Epithelial cell of prostate (primary cell): ENCODE data around the gene MYO7B.

Source experiments
- DNase-seq: peaks from one replicate; pipeline ENCODE4 v3.0.0-alpha.2; 2011; ENCODE audit warnings: low read depth, low spot score
- H3K27ac ChIP-seq: fragments of 450-650 bp; 2 replicates; pipeline ENCODE4 v1.5.1; 2017; ENCODE audit warnings: mild to moderate bottlenecking

MYO7B gene

DNA sequence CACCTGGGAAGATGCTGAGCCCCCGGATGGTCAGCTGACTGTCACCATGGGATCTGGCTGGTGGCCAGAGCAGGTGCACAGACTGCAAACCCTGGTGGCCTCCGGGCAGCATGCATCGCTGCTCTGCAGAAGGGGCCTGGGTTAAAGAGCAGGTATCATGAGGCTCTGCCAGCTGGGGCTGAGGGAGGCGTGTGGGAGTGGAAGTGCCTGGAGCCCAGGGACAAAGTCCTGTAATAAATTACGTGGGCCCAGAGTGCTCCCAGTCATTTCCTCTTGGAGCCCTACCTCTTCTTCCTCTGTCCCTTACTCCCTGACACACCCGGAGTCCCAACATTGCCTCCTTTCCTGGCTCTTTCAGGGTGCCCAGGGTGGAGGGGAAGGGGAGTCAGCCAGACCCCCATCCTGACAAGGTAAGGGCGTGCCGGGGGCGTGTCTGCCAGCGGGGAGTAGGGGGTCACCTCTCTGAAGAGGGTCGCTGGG lies at the start of gene MYO7B:
Gene MYO7B, plus strand, starts transcription at position 262 of the 480 bp plus-strand sequence. CDS start 24,040 bp downstream, outside the sequence.
- H3K27ac ChIP-seq: no peak within 1 kb of the TSS
- no peak for DNase-seq

DNA sequence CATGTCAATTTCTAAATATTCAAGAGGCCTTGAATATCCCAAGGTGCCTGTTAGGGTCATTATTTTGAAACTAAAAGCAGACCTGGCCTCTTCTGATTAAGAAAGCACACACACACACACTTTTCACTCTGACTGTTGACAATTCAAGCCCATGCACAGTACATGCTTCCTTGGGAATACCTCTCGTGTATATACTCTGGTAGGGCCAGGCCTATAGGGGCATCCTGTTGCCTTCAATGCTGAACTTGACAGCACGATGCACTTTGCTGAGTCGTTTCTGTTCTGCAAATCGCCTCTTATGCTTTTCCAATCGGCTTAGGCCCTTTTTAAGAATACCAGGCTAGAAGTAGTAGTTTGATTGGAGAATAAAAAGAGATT lies 49.8 kb upstream of the MYO7B start:
- DNase-seq: no peak
- no peak overlapping the region for H3K27ac ChIP-seq

DNA sequence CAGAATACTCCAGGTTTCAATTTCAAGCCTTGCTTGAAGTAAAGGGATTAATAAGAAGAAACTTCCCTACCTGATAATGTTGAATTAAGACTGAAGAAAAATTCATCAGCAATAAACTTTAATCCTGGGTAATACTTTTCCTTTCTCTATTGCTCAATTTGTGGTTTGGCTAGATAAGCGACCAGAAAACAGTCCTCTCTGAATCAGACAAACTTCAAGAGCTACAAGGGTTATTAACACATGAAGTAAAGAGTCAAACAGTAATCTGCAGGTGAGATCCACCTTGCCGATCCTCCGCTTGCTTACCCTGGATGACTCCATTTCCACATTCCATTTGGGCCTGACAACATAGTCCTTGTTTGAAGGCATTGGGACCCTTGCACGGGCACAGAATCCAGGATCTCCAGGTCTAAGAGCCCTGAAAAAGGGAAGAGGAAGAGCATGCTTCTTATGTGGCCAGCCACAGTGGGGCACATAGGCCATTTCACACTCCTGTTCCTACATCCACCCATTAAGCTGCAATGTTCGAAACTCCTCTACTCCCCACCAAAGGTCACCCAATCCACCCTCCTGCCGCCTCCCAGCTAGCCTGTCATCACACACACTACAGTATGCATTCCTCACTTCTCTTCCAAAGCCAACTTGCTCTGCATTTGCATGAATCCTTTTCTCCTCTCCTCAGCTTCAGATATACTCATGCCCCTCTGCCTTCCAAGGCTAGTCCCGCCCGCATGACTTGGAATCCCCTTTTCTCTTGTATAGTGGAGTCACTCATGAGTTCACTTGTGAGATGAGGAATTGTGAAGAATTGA lies 49.0 kb upstream of the MYO7B start:
- no peak for DNase-seq
- H3K27ac ChIP-seq: no peak overlapping the region

GRCh38 chr2:127490283-127490682 lies 45.2 kb upstream of the MYO7B start:
- no peak for DNase-seq
- H3K27ac ChIP-seq: no peak overlapping the region

- peak; percentile 36 for DNase-seq
- no peak overlapping the region for H3K27ac ChIP-seq
Measured at GRCh38 chr2:127498386-127498785, 37.1 kb upstream of the MYO7B start.

GRCh38 chr2:127503491-127503890 lies 32.0 kb upstream of the MYO7B start:
- H3K27ac ChIP-seq: no peak overlapping the region
- DNase-seq: no peak

DNA sequence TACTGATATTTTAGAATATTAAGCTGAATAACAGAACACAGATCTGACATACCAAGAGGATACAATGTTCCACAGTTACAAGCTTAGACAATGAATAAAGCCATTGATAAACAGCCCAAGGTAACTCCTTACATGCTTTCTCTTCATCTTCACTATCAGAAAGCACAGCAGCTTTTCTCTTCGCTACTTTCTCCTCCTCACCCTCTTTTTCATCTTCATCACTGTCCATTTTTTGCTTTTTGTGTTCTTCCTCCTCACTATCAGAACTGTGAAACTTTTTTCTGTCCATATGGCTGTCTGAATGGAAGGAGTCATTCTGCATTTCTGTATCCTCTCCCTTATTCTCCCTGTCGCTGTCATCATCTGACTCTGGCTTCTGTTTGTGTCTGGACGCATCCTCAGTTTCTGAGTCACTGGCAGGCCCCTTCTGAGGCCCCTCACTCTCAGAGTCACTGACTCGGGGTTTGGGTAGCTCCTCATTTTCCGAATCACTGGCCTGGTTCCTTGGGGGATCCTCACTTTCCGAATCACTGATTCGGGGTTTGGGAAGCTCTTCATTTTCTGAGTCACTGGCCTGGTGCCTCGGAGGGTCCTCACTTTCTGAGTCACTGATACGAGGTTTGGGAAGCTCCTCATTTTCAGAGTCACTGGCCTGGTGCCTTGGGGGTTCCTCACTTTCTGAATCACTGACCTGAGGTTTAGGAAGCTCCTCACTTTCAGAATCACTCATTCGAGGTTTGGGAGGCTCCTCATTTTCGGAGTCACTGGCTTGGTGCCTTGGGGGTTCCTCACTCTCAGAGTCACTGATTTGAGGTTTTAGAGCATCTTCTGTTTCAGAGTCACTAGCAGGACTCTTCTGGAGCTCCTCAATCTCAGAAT lies 30.7 kb upstream of the MYO7B start:
- no peak for DNase-seq
- no peak overlapping the region for H3K27ac ChIP-seq

- no peak for DNase-seq
- no peak overlapping the region for H3K27ac ChIP-seq
Measured at GRCh38 chr2:127506510-127506909, 29.0 kb upstream of the MYO7B start.

- peak overlapping the region; percentile 59 for H3K27ac ChIP-seq
- no peak for DNase-seq
Measured at GRCh38 chr2:127508023-127508630, 27.4 kb upstream of the MYO7B start.

- peak overlapping the region; percentile 59 for H3K27ac ChIP-seq
- DNase-seq: peak; percentile 94
Measured at GRCh38 chr2:127508631-127509034, 26.9 kb upstream of the MYO7B start.

- no peak for DNase-seq
- peak overlapping the region; percentile 59 for H3K27ac ChIP-seq
Measured at GRCh38 chr2:127510073-127510472, 25.4 kb upstream of the MYO7B start.

GRCh38 chr2:127511090-127511695 lies 24.3 kb upstream of the MYO7B start:
- H3K27ac ChIP-seq: peak overlapping the region; percentile 59
- DNase-seq: no peak

DNA sequence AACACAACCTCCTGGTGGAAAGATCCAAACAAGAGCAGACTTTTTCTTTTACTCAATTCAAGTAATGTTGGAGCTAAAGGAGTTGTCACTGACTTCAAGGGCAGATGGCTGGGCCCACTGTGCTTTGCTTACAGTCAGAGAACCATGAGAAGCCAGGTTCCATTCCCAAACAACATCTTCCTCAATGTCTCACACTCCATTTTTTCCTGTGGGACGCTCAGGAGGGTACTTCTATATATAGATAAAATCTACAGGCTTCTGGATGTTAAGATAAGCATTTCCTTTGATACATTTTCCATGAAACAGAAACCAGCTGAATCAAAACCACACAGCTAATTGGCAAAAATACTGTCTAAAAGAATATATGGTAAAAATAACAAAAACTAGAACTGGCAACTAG lies 23.6 kb upstream of the MYO7B start:
- DNase-seq: no peak
- H3K27ac ChIP-seq: no peak overlapping the region

DNA sequence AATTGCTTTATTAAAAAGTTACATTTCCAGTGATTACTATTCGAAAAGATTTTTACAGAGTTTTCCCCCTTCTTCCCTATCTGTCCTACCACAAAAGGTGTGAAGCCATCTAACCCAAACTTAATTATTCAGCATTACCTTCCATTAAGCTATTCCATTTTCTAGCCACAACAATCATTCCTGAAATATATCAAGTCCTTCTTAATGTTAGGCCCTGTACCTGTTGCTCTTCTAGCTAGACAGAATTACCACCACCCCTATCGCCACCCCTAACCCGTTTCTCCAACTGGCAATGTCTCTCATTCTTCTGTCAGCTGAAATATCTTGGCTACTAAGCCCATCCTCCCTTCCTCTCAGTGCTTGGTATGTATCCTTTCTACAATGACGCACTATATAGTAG lies 23.1 kb upstream of the MYO7B start:
- DNase-seq: no peak
- no peak overlapping the region for H3K27ac ChIP-seq

- H3K27ac ChIP-seq: no peak overlapping the region
- DNase-seq: no peak
Measured at GRCh38 chr2:127514076-127514475, 21.4 kb upstream of the MYO7B start.

- DNase-seq: no peak
- no peak overlapping the region for H3K27ac ChIP-seq
Measured at GRCh38 chr2:127514485-127514884, 21.0 kb upstream of the MYO7B start.

GRCh38 chr2:127515383-127515915 lies 20.0 kb upstream of the MYO7B start:
- DNase-seq: no peak
- no peak overlapping the region for H3K27ac ChIP-seq

- H3K27ac ChIP-seq: no peak overlapping the region
- no peak for DNase-seq
Measured at GRCh38 chr2:127516041-127516762, 19.3 kb upstream of the MYO7B start.

DNA sequence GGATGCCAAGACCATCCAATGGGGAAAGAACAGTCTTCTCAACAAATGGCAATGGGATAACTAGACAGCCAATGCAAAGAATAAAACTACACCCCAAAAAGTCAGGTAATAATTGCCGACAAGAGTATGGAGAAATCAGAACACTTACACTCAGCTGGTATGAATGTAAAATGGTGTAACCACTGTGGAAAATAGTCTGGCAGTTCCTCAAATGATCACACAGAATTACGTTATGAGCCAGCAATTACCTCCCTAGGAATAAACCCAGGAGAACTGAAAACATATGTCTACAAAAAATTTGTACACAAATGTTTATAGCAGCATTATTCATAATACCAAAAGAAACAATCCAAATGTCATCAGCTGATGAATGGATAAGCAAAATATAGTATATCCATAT lies 18.0 kb upstream of the MYO7B start:
- DNase-seq: no peak
- H3K27ac ChIP-seq: no peak overlapping the region
